Ectodermal cell (in vitro differentiated cells): Measurements from ENCODE around the gene LGALS7B.
"Not testable (repeated sequence)": the region's sequence is repeated elsewhere in the genome, so short reads cannot be mapped to it uniquely, and the experiment has no call there.

Experiments
- H3K27ac ChIP-seq: 2 replicates; pipeline ENCODE4 v1.7.0; 2013; ENCODE audit warnings: mild to moderate bottlenecking, low read depth, low read length; ENCODE audit not compliant: insufficient read depth, poor library complexity, severe bottlenecking
- H3K27me3 ChIP-seq: 2 replicates; pipeline ENCODE4 v1.7.0; 2013; ENCODE audit warnings: mild to moderate bottlenecking, low read length; ENCODE audit not compliant: insufficient read depth, control insufficient read depth, poor library complexity, severe bottlenecking
- H3K36me3 ChIP-seq: one replicate; pipeline ENCODE4 v1.7.0; 2013; ENCODE audit warnings: low read length; ENCODE audit not compliant: control insufficient read depth, insufficient read depth
- H3K4me1 ChIP-seq: one replicate; pipeline ENCODE4 v1.7.0; 2013; ENCODE audit warnings: low read length; ENCODE audit not compliant: control insufficient read depth, insufficient read depth
- H3K4me3 ChIP-seq: 2 replicates; pipeline ENCODE4 v1.7.0; 2013; ENCODE audit warnings: low read depth, low read length, control low read depth; ENCODE audit not compliant: insufficient read depth
- H3K9me3 ChIP-seq: 2 replicates; pipeline ENCODE4 v1.7.0; 2013; ENCODE audit warnings: mild to moderate bottlenecking, low read length, moderate library complexity; ENCODE audit not compliant: control insufficient read depth
- WGBS, 2 experiments: methylation state at CpG; one replicate each; pipeline ENCODE4 v1.1.7; 2013; ENCODE audit warnings: missing lambda C conversion rate in 2 of 2; 5-methylcytosine and 5-hydroxymethylcytosine counted together

Gene LGALS7B

GRCh38 chr19:38769635-38770211, 19.3 kb upstream of the LGALS7B start:
- peaks cover 4% of the 10 kb centered on the region for H3K27me3 ChIP-seq
- no peaks in the 10 kb centered on the region for H3K9me3 ChIP-seq
- no peaks in the 10 kb centered on the region for H3K36me3 ChIP-seq
- H3K27ac ChIP-seq, result no peak overlapping the region
- no peak overlapping the region for H3K4me3 ChIP-seq
- 65% methylated on average over 42 of the region's 42 CpGs for WGBS, 2 experiments
- peaks cover 7% of the 10 kb centered on the region for H3K4me1 ChIP-seq

- H3K9me3 ChIP-seq, H3K4me1 ChIP-seq, H3K4me3 ChIP-seq, H3K27me3 ChIP-seq, H3K27ac ChIP-seq, H3K36me3 ChIP-seq: not testable (repeated sequence)
- WGBS, 2 experiments, result 85 to 86% methylated on average over 19 to 20 of the region's 58 CpGs
These were observed 18.6 kb upstream of the LGALS7B start for GRCh38 chr19:38770228-38770948.

DNA sequence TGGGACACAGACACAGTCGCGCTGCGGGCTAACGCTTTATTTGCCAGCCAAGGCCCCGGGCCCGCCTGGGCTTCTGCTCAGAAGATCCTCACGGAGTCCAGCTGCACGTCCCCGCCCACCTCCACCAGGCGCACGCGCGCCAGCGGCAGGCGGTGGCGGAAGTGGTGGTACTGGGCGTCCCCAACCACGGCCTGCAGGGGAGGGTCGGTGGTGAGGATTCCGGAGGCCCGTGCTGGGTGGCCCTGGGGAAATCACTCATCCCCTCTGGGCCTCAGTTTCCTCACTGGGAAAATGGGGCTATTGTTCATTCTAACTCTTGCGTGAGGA, 18.1 kb upstream of the LGALS7B start:
- not testable (repeated sequence) for H3K4me1 ChIP-seq, H3K27ac ChIP-seq, H3K9me3 ChIP-seq, H3K27me3 ChIP-seq, H3K36me3 ChIP-seq, H3K4me3 ChIP-seq
- WGBS, 2 experiments, result 67 to 100% methylated on average over 1 of the region's 22 CpGs

DNA sequence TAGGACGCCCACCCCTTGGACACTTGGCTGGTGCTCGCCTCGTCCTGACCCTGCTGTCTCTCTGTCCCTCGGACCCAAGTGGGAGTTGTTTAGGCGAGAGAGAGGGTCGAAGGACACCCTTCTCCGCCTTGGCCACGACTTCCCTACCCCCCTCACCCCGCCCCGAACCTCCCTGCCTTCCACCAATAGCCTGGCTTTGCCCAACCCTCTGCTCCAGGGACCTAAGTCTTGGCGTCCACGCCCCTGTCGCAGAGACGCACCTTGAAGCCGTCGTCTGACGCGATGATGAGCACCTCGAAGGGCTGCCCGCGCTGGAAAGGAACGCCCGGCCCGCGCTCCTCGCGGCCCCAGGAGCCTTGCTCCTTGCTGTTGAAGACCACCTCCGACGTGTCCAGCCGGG, 17.4 kb upstream of the LGALS7B start:
- H3K27ac ChIP-seq, H3K4me3 ChIP-seq, H3K4me1 ChIP-seq, H3K9me3 ChIP-seq, H3K36me3 ChIP-seq, H3K27me3 ChIP-seq: not testable (repeated sequence)
- WGBS, 2 experiments, result no CpG with 5 or more reads among the region's 30 CpGs

DNA sequence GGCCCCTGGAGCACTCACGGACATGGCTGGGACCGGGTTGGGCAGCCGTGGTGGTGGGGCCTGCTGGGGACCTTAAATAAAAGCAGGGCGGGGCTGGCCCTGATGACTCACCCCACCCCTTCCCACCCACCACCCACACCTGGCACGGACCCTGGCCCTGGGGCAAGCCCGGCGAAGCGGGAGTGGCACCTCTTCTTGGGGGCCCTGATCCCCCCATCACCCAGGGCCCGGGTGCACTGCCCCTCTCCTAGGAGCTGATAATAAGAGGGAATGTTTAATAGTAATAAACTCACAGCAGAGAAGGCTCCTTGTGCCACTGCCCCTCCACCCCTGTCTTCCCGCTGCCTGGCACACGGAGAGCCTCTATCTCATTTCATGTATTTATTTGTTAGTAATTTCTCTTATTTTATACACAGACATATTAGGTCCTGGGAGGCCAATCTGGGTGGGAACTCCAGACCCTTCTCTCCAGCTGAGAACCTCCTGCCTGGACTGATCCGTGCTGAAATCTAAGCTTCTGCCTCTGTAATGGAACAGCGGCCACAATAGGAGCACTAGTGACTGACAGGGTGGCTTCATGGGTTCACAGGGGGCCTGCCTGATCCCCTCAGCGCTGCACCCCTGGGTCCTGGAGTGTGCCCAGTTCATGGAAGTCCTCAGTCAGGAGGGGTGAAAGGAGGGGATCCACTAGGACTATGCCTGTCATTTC, 15.4 kb upstream of the LGALS7B start, which contains the start of gene LGALS7:
Gene LGALS7 (minus strand): TSS at position 49 of the 709 bp plus-strand sequence. CDS start 25 bp downstream, at position 24.
- WGBS, 2 experiments, result 78% methylated on average over 8 to 9 of the region's 14 CpGs
- no peak within 1 kb of the TSS for H3K4me3 ChIP-seq
- peaks cover 4% of the 10 kb centered on the region for H3K27me3 ChIP-seq
- H3K36me3 ChIP-seq, result no peaks in the 10 kb centered on the region
- H3K27ac ChIP-seq, result no peak within 1 kb of the TSS
- H3K9me3 ChIP-seq, result no peaks in the 10 kb centered on the region
- H3K4me1 ChIP-seq, result peaks cover 7% of the 10 kb centered on the region

DNA sequence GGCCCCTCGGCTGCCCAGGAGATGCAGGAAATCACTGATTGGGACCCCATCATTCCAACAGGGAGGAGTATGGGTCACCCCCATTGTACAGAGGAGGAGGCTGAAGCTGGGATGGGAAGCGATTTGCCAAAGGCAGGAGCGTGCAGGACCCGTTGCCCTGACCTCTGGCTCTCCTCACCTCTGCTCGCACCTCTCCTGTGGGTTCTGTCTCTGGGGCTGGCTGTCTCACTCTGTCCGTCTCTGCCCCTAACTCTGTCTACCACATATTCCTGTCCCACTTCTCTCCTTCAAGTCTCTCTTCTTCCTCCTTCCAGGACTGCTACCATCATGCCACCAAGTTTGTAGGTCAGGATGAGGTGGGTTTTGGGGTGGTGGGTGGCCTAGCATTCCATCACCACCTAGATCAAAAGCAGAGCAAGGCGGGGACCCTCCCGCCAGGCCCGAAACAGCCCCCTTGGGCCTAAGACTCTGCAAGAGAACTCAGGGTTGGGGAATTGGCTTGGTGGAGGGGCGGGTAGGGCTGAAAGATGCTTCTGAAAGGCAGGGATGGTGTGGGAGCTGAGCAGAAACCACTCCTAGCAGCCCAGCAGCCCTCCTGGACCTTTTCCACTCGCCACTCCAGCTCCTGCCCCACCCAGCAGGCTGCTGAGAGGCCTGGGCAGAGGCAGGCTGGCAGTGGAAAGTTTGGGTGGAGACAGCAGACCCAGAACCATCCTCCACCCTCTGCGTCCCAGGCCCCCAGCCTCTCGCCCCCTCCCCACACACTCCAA, 14.6 kb upstream of the LGALS7B start:
- Histone ChIP-seq H3K27ac (no peak overlapping the region), H3K9me3 (no peaks in the 10 kb centered on the region), H3K36me3 (no peaks in the 10 kb centered on the region), H3K4me3 (no peak overlapping the region), H3K4me1 (peaks cover 7% of the 10 kb centered on the region), H3K27me3 (peaks cover 4% of the 10 kb centered on the region)
- WGBS, 2 experiments, result 84 to 86% methylated on average over 13 of the region's 13 CpGs

DNA sequence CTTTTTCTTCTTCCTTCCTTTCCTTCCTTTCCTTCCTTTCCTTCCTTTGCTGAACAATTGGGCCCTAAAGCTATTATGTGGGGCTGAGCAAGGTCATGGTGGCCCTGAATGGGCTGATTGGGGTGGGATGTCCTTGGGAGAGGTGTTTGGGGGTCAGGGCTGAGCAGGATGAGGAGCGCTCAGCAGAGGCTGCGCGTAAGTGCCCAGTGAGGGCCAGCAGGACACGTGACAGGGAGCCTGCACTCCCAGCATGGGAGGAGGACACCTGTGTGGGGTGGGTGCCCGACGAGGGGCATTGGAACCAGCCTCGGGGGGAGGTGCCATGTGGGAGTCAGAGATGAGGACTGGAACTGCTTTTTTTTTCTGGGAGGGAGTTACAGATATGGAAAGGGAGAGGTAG, 10.3 kb upstream of the LGALS7B start:
- Histone ChIP-seq H3K27ac (no peak overlapping the region), H3K27me3 (no peaks in the 10 kb centered on the region), H3K9me3 (no peaks in the 10 kb centered on the region), H3K4me3 (no peak overlapping the region), H3K36me3 (no peaks in the 10 kb centered on the region), H3K4me1 (peaks cover 4% of the 10 kb centered on the region)
- WGBS, 2 experiments, result 79 to 88% methylated on average over 7 of the region's 7 CpGs

GRCh38 chr19:38780443-38780842, 8.6 kb upstream of the LGALS7B start:
- no peak overlapping the region for H3K4me3 ChIP-seq
- H3K36me3 ChIP-seq, result no peaks in the 10 kb centered on the region
- no peaks in the 10 kb centered on the region for H3K4me1 ChIP-seq
- WGBS, 2 experiments, result 92 to 93% methylated on average over 7 of the region's 7 CpGs
- H3K27me3 ChIP-seq, result no peaks in the 10 kb centered on the region
- no peak overlapping the region for H3K27ac ChIP-seq
- H3K9me3 ChIP-seq, result no peaks in the 10 kb centered on the region

- no peaks in the 10 kb centered on the region for H3K9me3 ChIP-seq
- H3K36me3 ChIP-seq, result no peaks in the 10 kb centered on the region
- WGBS, 2 experiments, result 90 to 92% methylated on average over 7 of the region's 7 CpGs
- H3K27me3 ChIP-seq, result no peaks in the 10 kb centered on the region
- H3K27ac ChIP-seq, result no peak overlapping the region
- H3K4me3 ChIP-seq, result no peak overlapping the region
- no peaks in the 10 kb centered on the region for H3K4me1 ChIP-seq
These were observed 7.9 kb upstream of the LGALS7B start for GRCh38 chr19:38781058-38781457.

DNA sequence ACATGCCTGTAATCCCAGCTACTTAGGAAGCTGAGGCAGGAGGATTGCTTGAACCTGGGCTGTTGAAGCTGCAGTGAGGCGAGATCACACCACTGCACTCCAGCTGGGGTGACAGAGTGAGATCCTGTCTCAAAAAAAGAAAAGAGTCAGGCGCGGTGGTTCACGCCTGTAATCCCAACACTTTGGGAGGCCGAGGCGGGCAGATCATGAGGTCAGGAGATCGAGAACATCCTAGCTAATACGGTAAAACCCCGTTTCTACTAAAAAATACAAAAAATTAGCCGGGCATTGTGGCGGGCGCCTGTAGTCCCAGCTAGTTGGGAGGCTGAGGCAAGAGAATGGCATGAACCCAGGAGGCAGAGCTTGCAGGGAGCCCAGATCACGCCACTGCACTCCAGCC, 6.8 kb upstream of the LGALS7B start:
- H3K4me1 ChIP-seq, H3K9me3 ChIP-seq, H3K36me3 ChIP-seq, H3K4me3 ChIP-seq, H3K27ac ChIP-seq, H3K27me3 ChIP-seq: not testable (repeated sequence)
- 85 to 96% methylated on average over 13 of the region's 13 CpGs for WGBS, 2 experiments
